ENCODE measurements around the gene SFXN5.

DNA sequence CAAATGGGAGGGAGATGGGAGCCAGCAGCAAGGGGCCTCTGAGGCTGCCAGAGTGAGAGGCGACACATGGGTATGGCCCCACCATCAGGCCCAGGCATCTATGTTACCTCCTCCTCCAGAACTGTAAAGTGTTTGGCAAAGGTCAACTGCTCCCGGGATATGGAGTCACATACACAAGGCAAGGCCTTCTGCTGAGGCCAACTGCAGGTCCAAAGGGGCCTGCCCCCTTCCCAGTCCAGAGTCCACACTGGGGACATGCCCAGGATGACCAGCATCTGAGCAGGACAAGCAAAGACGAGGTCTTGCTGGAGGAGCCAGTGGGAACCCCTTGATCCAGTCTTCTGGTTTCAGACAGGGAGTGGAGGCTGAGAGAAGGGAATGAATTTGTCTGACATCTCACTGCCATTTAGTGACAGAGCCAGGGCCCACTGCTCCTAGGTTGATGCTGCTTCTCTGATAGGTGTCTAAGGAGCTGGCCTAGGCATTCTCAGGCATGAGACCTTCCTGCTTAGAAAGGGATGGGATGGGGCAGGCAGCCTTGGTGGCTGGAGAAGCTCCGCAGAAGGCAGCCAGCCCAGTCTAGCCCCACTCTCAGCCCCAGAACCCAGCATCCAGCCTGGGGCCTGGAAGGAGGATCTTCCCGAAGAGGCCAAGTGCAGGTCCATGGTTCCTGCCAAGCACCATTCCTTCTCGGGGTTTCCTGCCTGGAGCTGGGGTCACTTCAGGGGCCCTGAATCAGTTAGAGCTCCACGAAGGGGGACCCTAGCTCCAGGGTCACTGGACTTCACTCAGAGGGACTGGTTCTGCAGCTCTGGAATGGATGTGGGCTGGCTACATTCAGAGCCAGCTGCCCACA lies 127.7 kb downstream of the SFXN5 start:
- TF ChIP-seq, protein P1, sequence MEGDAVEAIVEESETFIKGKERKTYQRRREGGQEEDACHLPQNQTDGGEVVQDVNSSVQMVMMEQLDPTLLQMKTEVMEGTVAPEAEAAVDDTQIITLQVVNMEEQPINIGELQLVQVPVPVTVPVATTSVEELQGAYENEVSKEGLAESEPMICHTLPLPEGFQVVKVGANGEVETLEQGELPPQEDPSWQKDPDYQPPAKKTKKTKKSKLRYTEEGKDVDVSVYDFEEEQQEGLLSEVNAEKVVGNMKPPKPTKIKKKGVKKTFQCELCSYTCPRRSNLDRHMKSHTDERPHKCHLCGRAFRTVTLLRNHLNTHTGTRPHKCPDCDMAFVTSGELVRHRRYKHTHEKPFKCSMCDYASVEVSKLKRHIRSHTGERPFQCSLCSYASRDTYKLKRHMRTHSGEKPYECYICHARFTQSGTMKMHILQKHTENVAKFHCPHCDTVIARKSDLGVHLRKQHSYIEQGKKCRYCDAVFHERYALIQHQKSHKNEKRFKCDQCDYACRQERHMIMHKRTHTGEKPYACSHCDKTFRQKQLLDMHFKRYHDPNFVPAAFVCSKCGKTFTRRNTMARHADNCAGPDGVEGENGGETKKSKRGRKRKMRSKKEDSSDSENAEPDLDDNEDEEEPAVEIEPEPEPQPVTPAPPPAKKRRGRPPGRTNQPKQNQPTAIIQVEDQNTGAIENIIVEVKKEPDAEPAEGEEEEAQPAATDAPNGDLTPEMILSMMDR (IDR thresholded peaks at IDR 0.05): no peak
- no peak for TF ChIP-seq POLR2A (IDR thresholded peaks at IDR 0.05)

Data from Peyer's patch (tissue), 4 donors.